Uterus (tissue), 4 donors: Measurements from ENCODE around the gene CPHXL. TPM values are rescaled to one million over a fixed set of nuclear protein-coding genes. Genes with fewer than 3 reads are reported as not detected.

ENCODE experiments used
- DNase-seq, 2 donors: peaks; one replicate each; pipeline ENCODE4 v3.0.0-alpha.2; 2019 to 2020
- H3K27ac ChIP-seq, 2 donors: fragments of 200-600 bp; sonication (generic); 1 replicate in 1 of 2; 2 replicates in 1 of 2; pipeline ENCODE4 v1.5.1; 2016 to 2018
- H3K27me3 ChIP-seq, 2 donors: fragments of 200-600 bp; sonication (generic); one replicate each; pipeline ENCODE4 v1.5.1; 2018 to 2019; ENCODE audit warnings: control low read depth in 1 of 2
- H3K36me3 ChIP-seq, 2 donors: fragments of 200-600 bp; sonication (generic); one replicate each; pipeline ENCODE4 v1.5.1; 2019; ENCODE audit warnings: control low read depth in 1 of 2
- H3K4me1 ChIP-seq, 2 donors: fragments of 200-600 bp; sonication (generic); one replicate each; pipeline ENCODE4 v1.5.1; 2018 to 2019; ENCODE audit warnings: control low read depth in 1 of 2
- H3K4me3 ChIP-seq, 2 donors: fragments of 200-600 bp; sonication (generic); 1 replicate in 1 of 2; 2 replicates in 1 of 2; pipeline ENCODE4 v1.5.1; 2018 to 2019; ENCODE audit warnings: mild to moderate bottlenecking in 1 of 2
- H3K9me3 ChIP-seq, 2 donors: fragments of 200-600 bp; sonication (generic); one replicate each; pipeline ENCODE4 v1.5.1; 2019; ENCODE audit warnings: control low read depth in 1 of 2
- POLR2A ChIP-seq, 2 donors: fragments of 450-650 bp; IDR thresholded peaks; one replicate each; pipeline ENCODE4 v1.6.1; 2016; ENCODE audit warnings: antibody characterized with exemption in 2 of 2, mild to moderate bottlenecking in 1 of 2, moderate library complexity in 1 of 2
- intact Hi-C: fragments of 100-400 bp; cut with DNase I; formaldehyde crosslinking; loops from one replicate; pipeline ENCODE4 v1.15.1; 2023; ENCODE audit warnings: low total_unique reads
- total RNA-seq, 4 donors: library from RNA; depleted of rRNA in 3 of 4; stranded (reverse); fragments of >200 nt in 3 of 4; gene quantifications; one replicate each; pipeline versions ENCODE4 v1.1.0 to v1.2.4, GENCODE V29; 2014 to 2023
- TF ChIP-seq, protein P1 (sequence below), 4 experiments: fragments of 200-600 bp in 2 of 4; fragments of 450-650 bp in 2 of 4; sonication (generic) in 2 of 4; IDR thresholded peaks; one replicate each; pipeline ENCODE4 v1.5.1; 2016 to 2019; ENCODE audit warnings: antibody characterized with exemption in 4 of 4, mild to moderate bottlenecking in 2 of 4, moderate library complexity in 1 of 4
- donor health status: DM: yes; HTN: yes; CAD: no.

CPHXL gene
- not detected for total RNA-seq

- Histone ChIP-seq H3K36me3 (no peaks in the 10 kb centered on the region), H3K9me3 (no peaks in the 10 kb centered on the region), H3K4me3 (no peak within 1 kb of the TSS), H3K27ac (no peak within 1 kb of the TSS), H3K4me1 (no peaks in the 10 kb centered on the region), H3K27me3 (no peaks in the 10 kb centered on the region)
- DNase-seq: no peak
- TF ChIP-seq, protein P1, sequence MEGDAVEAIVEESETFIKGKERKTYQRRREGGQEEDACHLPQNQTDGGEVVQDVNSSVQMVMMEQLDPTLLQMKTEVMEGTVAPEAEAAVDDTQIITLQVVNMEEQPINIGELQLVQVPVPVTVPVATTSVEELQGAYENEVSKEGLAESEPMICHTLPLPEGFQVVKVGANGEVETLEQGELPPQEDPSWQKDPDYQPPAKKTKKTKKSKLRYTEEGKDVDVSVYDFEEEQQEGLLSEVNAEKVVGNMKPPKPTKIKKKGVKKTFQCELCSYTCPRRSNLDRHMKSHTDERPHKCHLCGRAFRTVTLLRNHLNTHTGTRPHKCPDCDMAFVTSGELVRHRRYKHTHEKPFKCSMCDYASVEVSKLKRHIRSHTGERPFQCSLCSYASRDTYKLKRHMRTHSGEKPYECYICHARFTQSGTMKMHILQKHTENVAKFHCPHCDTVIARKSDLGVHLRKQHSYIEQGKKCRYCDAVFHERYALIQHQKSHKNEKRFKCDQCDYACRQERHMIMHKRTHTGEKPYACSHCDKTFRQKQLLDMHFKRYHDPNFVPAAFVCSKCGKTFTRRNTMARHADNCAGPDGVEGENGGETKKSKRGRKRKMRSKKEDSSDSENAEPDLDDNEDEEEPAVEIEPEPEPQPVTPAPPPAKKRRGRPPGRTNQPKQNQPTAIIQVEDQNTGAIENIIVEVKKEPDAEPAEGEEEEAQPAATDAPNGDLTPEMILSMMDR (IDR thresholded peaks at IDR 0.05): no peak
- no peak for TF ChIP-seq POLR2A (IDR thresholded peaks at IDR 0.05)
- intact Hi-C loops: no loop called here
Observed at GRCh38 chr16:75726390-75726789, at the start of gene CPHXL. TSS of gene CPHXL (minus strand) at chr16:75726490. CDS start at chr16:75726442, 48 bp downstream.

DNA sequence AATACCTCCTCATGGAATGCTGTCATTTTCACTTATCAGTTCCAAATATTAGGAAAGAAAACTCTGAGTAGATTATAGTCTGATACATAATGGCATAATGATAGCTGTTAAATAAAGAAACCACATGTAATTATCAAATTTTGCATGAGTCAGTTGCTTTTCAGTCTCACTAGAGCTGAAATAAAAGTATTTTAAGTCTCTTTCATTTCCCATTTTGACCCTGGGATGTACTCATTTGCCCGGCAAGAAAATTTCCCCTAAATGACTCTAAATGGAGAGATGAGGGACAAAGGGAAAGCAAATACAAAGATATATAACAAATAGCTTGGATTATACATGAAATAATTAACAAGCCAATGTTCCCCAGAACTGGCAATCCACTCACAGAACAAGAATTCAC, 47.9 kb upstream of the CPHXL start:
- no peaks in the 10 kb centered on the region for H3K9me3 ChIP-seq
- intact Hi-C loops: no loop called here
- no peak overlapping the region for H3K27ac ChIP-seq
- no peak overlapping the region for H3K4me3 ChIP-seq
- no peak for DNase-seq
- H3K36me3 ChIP-seq: no peaks in the 10 kb centered on the region
- H3K27me3 ChIP-seq: no peaks in the 10 kb centered on the region
- TF ChIP-seq POLR2A (IDR thresholded peaks at IDR 0.05): no peak
- TF ChIP-seq, protein P1 (IDR thresholded peaks at IDR 0.05): no peak
- H3K4me1 ChIP-seq: no peaks in the 10 kb centered on the region

- Histone ChIP-seq H3K36me3 (no peaks in the 10 kb centered on the region), H3K9me3 (no peaks in the 10 kb centered on the region), H3K27me3 (no peaks in the 10 kb centered on the region), H3K4me3 (no peak overlapping the region), H3K27ac (no peak overlapping the region), H3K4me1 (no peaks in the 10 kb centered on the region)
- intact Hi-C loops: no loop called here
- DNase-seq: no peak
- TF ChIP-seq, protein P1 (IDR thresholded peaks at IDR 0.05): no peak
- no peak for TF ChIP-seq POLR2A (IDR thresholded peaks at IDR 0.05)
Observed at GRCh38 chr16:75770051-75770450, 43.8 kb upstream of the CPHXL start.

GRCh38 chr16:75764154-75764768, 38.0 kb upstream of the CPHXL start:
- no peaks in the 10 kb centered on the region for H3K36me3 ChIP-seq
- H3K9me3 ChIP-seq: no peaks in the 10 kb centered on the region
- no peak for TF ChIP-seq POLR2A (IDR thresholded peaks at IDR 0.05)
- TF ChIP-seq, protein P1 (IDR thresholded peaks at IDR 0.05): peak; percentile 66 to 77 (median 74)
- H3K4me1 ChIP-seq: no peaks in the 10 kb centered on the region
- no peak overlapping the region for H3K27ac ChIP-seq
- DNase-seq: peak; percentile 38 to 54
- no peak overlapping the region for H3K4me3 ChIP-seq
- no peaks in the 10 kb centered on the region for H3K27me3 ChIP-seq
- intact Hi-C loops: no loop called here

- no peaks in the 10 kb centered on the region for H3K36me3 ChIP-seq
- no peaks in the 10 kb centered on the region for H3K27me3 ChIP-seq
- H3K27ac ChIP-seq: no peak overlapping the region
- no peaks in the 10 kb centered on the region for H3K9me3 ChIP-seq
- TF ChIP-seq POLR2A (IDR thresholded peaks at IDR 0.05): no peak
- TF ChIP-seq, protein P1 (IDR thresholded peaks at IDR 0.05): no peak
- no peak overlapping the region for H3K4me3 ChIP-seq
- intact Hi-C loops: no loop called here
- DNase-seq: no peak
- H3K4me1 ChIP-seq: no peaks in the 10 kb centered on the region
Observed at GRCh38 chr16:75763204-75763603, 36.9 kb upstream of the CPHXL start.
